Nephron progenitor cell (in vitro differentiated cells): Measurements from ENCODE around the gene TMEM212.

Experiments
- DNase-seq: peaks from one replicate; pipeline ENCODE4 v3.0.0; 2021
- H3K27ac Mint-ChIP-seq: 2 replicates; pipeline ENCODE4 v1.8.0; 2021; ENCODE audit warnings: mild to moderate bottlenecking, moderate library complexity, mixed read lengths
- H3K27me3 Mint-ChIP-seq: 2 replicates; pipeline ENCODE4 v1.8.0; 2021; ENCODE audit warnings: mild to moderate bottlenecking, low read depth, mixed read lengths; ENCODE audit not compliant: poor library complexity
- H3K36me3 Mint-ChIP-seq: 2 replicates; pipeline ENCODE4 v1.8.0; 2021; ENCODE audit warnings: low read depth, mixed read lengths
- H3K4me1 Mint-ChIP-seq: 2 replicates; pipeline ENCODE4 v1.8.0; 2021; ENCODE audit warnings: mixed read lengths
- H3K4me3 Mint-ChIP-seq: 2 replicates; pipeline ENCODE4 v1.8.0; 2021; ENCODE audit warnings: mild to moderate bottlenecking, moderate library complexity, mixed read lengths
- H3K9me3 Mint-ChIP-seq: 2 replicates; pipeline ENCODE4 v1.8.0; 2021; ENCODE audit warnings: mild to moderate bottlenecking, moderate library complexity, mixed read lengths
- CTCF ChIP-seq: fragments of 200-600 bp; sonication (generic); IDR thresholded peaks from 2 replicates; pipeline ENCODE4 v1.5.0; 2021; ENCODE audit warnings: antibody characterized with exemption

TMEM212 gene

DNA sequence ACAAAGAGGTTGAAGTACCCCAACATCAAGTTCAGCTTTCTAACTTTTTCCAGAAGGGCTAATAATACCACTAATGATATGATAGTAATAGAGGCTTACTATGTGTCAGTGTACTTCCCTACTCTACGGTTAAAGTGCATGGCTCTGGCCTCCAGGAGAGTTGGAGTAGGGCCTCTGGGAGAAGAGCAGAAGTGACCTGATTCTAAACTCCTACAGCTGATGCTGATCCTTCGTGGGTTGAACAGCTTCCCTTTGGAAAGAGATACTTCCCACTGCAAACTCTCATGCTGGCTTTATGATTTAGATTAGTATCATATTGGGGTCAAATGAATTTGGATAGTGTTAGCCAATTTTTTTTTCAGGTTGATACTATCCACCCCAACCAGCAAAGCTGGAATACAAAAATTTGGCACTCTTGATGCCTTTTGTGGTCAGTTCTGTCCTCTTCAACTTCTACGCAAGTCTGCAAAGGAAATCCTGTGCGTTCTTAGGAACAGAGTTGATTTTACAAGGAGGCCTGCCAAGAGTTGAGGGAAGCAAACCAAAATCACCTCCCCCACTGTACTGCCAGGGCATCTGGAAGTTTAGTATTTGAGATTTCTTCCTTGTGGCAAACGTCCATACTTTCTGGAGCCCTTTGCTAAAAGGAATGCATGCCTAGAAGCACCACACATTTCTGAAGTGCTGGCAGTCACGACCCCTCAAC lies 17.8 kb downstream of the TMEM212 start:
- no peak for DNase-seq
- TF ChIP-seq CTCF, result no peak
- H3K4me1 Mint-ChIP-seq, result peaks cover 24% of the 10 kb centered on the region
- peaks cover 33% of the 10 kb centered on the region for H3K9me3 Mint-ChIP-seq
- peak overlapping the region; percentile 92 for H3K27ac Mint-ChIP-seq
- no peak overlapping the region for H3K4me3 Mint-ChIP-seq
- peaks cover 10% of the 10 kb centered on the region for H3K36me3 Mint-ChIP-seq
- H3K27me3 Mint-ChIP-seq, result no peaks in the 10 kb centered on the region

DNA sequence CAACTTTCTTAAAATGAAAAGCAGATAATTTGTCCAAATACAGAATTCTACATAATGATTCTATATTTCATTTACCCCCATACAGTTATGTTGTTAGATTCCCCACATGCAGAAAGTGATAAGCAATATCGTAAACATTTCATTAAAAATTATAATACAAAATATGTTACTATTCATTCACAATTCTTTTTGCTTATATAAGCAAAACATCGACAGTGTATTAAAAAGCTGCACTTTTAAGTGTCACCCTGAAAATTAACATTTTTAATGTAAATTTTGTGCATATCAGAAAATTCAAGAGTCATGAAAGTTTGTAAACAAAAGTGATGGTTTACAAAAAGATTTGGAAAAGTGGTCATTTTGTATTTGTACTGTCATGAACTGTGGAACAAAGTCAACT lies 19.2 kb downstream of the TMEM212 start:
- H3K4me3 Mint-ChIP-seq, result no peak overlapping the region
- no peak for DNase-seq
- H3K4me1 Mint-ChIP-seq, result peaks cover 34% of the 10 kb centered on the region
- H3K36me3 Mint-ChIP-seq, result peaks cover 5% of the 10 kb centered on the region
- H3K9me3 Mint-ChIP-seq, result peaks cover 25% of the 10 kb centered on the region
- H3K27me3 Mint-ChIP-seq, result no peaks in the 10 kb centered on the region
- no peak overlapping the region for H3K27ac Mint-ChIP-seq
- no peak for TF ChIP-seq CTCF

- H3K27ac Mint-ChIP-seq, result peak overlapping the region; percentile 21
- DNase-seq, result no peak
- H3K36me3 Mint-ChIP-seq, result no peaks in the 10 kb centered on the region
- TF ChIP-seq CTCF, result no peak
- H3K27me3 Mint-ChIP-seq, result no peaks in the 10 kb centered on the region
- peaks cover 18% of the 10 kb centered on the region for H3K9me3 Mint-ChIP-seq
- H3K4me3 Mint-ChIP-seq, result no peak overlapping the region
- peaks cover 35% of the 10 kb centered on the region for H3K4me1 Mint-ChIP-seq
These were observed 19.9 kb downstream of the TMEM212 start for GRCh38 chr3:171862993-171863521.

GRCh38 chr3:171863920-171864319 lies 20.8 kb downstream of the TMEM212 start:
- Mint-ChIP-seq H3K36me3 (no peaks in the 10 kb centered on the region), H3K4me1 (peaks cover 35% of the 10 kb centered on the region)
- no peak for DNase-seq

GRCh38 chr3:171865191-171865865 lies 22.2 kb downstream of the TMEM212 start:
- no peak for TF ChIP-seq CTCF
- H3K36me3 Mint-ChIP-seq, result no peaks in the 10 kb centered on the region
- H3K27me3 Mint-ChIP-seq, result no peaks in the 10 kb centered on the region
- peaks cover 5% of the 10 kb centered on the region for H3K9me3 Mint-ChIP-seq
- no peak overlapping the region for H3K27ac Mint-ChIP-seq
- no peak for DNase-seq
- peaks cover 35% of the 10 kb centered on the region for H3K4me1 Mint-ChIP-seq
- H3K4me3 Mint-ChIP-seq, result no peak overlapping the region

More at GRCh38 chr3:171863920-171864319, 20.8 kb downstream of the TMEM212 start:
- no peak for TF ChIP-seq CTCF
- Mint-ChIP-seq H3K9me3 (peaks cover 11% of the 10 kb centered on the region), H3K27ac (peak overlapping the region; percentile 21), H3K4me3 (no peak overlapping the region), H3K27me3 (no peaks in the 10 kb centered on the region)
